ENCODE results near the gene ATP9B. TPM values are rescaled to one million over a fixed set of nuclear protein-coding genes. Genes with fewer than 3 reads are reported as not detected.

The ATP9B gene
- total and polyA plus RNA-seq, 5 donors = 9.0 to 24.0 (median 21.7) TPM

- DNase-seq = no peak
- Histone ChIP-seq H3K4me3 (ENCODE audit: low read length) (no peak overlapping the region), H3K27me3 (ENCODE audit: control insufficient read depth, insufficient read depth) (no peaks in the 10 kb centered on the region), H3K9me3 (ENCODE audit: control insufficient read depth, low read length) (no peaks in the 10 kb centered on the region), H3K27ac (ENCODE audit: low read length) (no peak overlapping the region), H3K4me1 (ENCODE audit: control insufficient read depth, insufficient read depth, low read length) (no peaks in the 10 kb centered on the region)
- 94% methylated on average over 6 of the region's 6 CpGs for WGBS
- ATAC-seq = no peak
- intact Hi-C loops (cut with DNase I) = no loop called here
Observed at GRCh38 chr18:79290876-79291275, 221.7 kb downstream of the ATP9B start.

DNA sequence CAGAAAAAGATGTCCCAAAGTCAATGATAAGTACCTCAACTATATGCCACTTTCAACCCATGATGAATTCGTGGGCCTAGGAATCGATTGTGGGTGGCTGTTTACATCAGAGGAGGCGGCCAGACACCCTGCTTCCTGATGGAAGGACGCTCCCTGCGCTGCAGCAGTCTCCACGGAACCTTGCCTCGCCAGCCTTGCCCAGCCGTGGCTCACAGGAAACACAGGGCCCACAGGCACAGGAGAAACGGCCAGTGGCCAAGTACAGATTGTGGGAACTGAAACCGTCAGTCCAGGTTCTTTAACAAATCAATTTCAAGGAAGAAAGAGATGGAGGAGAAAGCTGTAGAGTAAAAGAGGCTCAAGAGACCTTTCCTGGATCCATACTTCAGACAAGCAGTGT is 225.0 kb downstream of the ATP9B start:
- Histone ChIP-seq H3K27ac (ENCODE audit: low read length) (no peak overlapping the region), H3K9me3 (ENCODE audit: control insufficient read depth, low read length) (no peaks in the 10 kb centered on the region), H3K27me3 (ENCODE audit: control insufficient read depth, insufficient read depth) (no peaks in the 10 kb centered on the region), H3K4me3 (ENCODE audit: low read length) (no peak overlapping the region), H3K4me1 (ENCODE audit: control insufficient read depth, insufficient read depth, low read length) (no peaks in the 10 kb centered on the region)
- intact Hi-C loops (cut with DNase I) = no loop called here
- ATAC-seq = no peak
- WGBS = 84% methylated on average over 10 of the region's 10 CpGs
- DNase-seq = no peak

- intact Hi-C loops (cut with DNase I) = no loop called here
- ATAC-seq = no peak
- H3K4me1 ChIP-seq (ENCODE audit: control insufficient read depth, insufficient read depth, low read length) = no peaks in the 10 kb centered on the region
- no peaks in the 10 kb centered on the region for H3K27me3 ChIP-seq (ENCODE audit: control insufficient read depth, insufficient read depth)
- 97% methylated on average over 2 of the region's 2 CpGs for WGBS
- H3K27ac ChIP-seq (ENCODE audit: low read length) = no peak overlapping the region
- no peak overlapping the region for H3K4me3 ChIP-seq (ENCODE audit: low read length)
- no peaks in the 10 kb centered on the region for H3K9me3 ChIP-seq (ENCODE audit: control insufficient read depth, low read length)
- DNase-seq = no peak
Observed at GRCh38 chr18:79299272-79299671, 230.1 kb downstream of the ATP9B start.

DNA sequence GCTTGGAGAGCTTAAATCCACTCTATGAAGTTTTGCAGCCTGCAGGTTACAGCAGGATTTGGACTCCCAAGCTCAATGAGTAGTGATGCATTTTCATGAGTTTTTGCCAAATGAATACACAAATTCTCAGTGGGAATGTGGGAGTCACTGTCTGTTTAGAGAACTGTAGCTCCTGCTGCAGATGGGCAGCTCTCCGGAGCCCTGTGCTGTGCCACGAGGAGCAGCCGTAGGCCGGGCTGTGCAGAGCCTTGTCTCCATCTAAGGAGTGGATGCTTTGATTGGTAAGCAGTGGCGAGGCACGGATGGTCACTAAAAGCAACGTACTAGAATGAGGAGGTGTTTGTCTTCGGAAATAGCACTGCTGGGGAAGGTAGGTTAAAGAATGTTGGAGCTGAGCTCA is 230.5 kb downstream of the ATP9B start:
- intact Hi-C loops (cut with DNase I) = no loop called here

GRCh38 chr18:79300413-79300812 is 231.2 kb downstream of the ATP9B start:
- 82% methylated on average over 9 of the region's 9 CpGs for WGBS
- no peaks in the 10 kb centered on the region for H3K4me1 ChIP-seq (ENCODE audit: control insufficient read depth, insufficient read depth, low read length)
- intact Hi-C loops (cut with DNase I) = no loop called here
- ATAC-seq = no peak
- no peaks in the 10 kb centered on the region for H3K27me3 ChIP-seq (ENCODE audit: control insufficient read depth, insufficient read depth)
- H3K9me3 ChIP-seq (ENCODE audit: control insufficient read depth, low read length) = no peaks in the 10 kb centered on the region
- no peak overlapping the region for H3K27ac ChIP-seq (ENCODE audit: low read length)
- no peak overlapping the region for H3K4me3 ChIP-seq (ENCODE audit: low read length)
- DNase-seq = no peak

More for the DNA sequence above, 230.5 kb downstream of the ATP9B start:
- no peaks in the 10 kb centered on the region for H3K4me1 ChIP-seq (ENCODE audit: control insufficient read depth, insufficient read depth, low read length)
- H3K27me3 ChIP-seq (ENCODE audit: control insufficient read depth, insufficient read depth) = no peaks in the 10 kb centered on the region
- WGBS = 95% methylated on average over 8 of the region's 8 CpGs
- ATAC-seq (no peak), DNase-seq (no peak)
- H3K4me3 ChIP-seq (ENCODE audit: low read length) = no peak overlapping the region
- no peaks in the 10 kb centered on the region for H3K9me3 ChIP-seq (ENCODE audit: control insufficient read depth, low read length)
- no peak overlapping the region for H3K27ac ChIP-seq (ENCODE audit: low read length)

DNA sequence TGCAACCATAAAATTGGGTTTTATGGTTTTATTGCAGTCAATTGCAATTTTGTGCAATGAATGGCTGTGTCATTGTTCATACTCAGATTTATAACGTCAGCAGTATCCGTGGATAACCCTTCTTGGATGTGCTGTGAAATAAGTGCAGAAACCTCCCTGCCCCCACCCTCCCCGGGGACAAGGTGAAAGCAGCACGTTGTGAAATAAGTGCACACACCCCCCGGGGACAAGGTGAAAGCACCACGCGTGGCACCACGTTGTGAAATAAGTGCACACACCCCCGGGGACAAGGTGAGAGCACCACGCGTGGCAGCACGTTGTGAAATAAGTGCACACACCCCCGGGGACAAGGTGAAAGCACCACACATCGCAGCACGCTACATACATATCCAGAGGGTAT is 232.9 kb downstream of the ATP9B start:
- H3K27me3 ChIP-seq (ENCODE audit: control insufficient read depth, insufficient read depth) = no peaks in the 10 kb centered on the region
- no peaks in the 10 kb centered on the region for H3K4me1 ChIP-seq (ENCODE audit: control insufficient read depth, insufficient read depth, low read length)
- no peaks in the 10 kb centered on the region for H3K9me3 ChIP-seq (ENCODE audit: control insufficient read depth, low read length)

GRCh38 chr18:79305911-79306310 is 236.7 kb downstream of the ATP9B start:
- intact Hi-C loops (cut with DNase I) = no loop called here

More for the DNA sequence above, 232.9 kb downstream of the ATP9B start:
- ATAC-seq = no peak
- 88% methylated on average over 15 of the region's 15 CpGs for WGBS
- intact Hi-C loops (cut with DNase I) = no loop called here
- DNase-seq = no peak
- no peak overlapping the region for H3K4me3 ChIP-seq (ENCODE audit: low read length)
- H3K27ac ChIP-seq (ENCODE audit: low read length) = no peak overlapping the region

GRCh38 chr18:79309614-79310358 is 240.6 kb downstream of the ATP9B start:
- ATAC-seq = no peak
- intact Hi-C loops (cut with DNase I) = no loop called here
- Histone ChIP-seq H3K27me3 (ENCODE audit: control insufficient read depth, insufficient read depth) (no peaks in the 10 kb centered on the region), H3K4me1 (ENCODE audit: control insufficient read depth, insufficient read depth, low read length) (no peaks in the 10 kb centered on the region), H3K27ac (ENCODE audit: low read length) (no peak overlapping the region), H3K4me3 (ENCODE audit: low read length) (no peak overlapping the region), H3K9me3 (ENCODE audit: control insufficient read depth, low read length) (no peaks in the 10 kb centered on the region)
- no peak for DNase-seq
- 94% methylated on average over 11 of the region's 11 CpGs for WGBS

More at GRCh38 chr18:79305911-79306310, 236.7 kb downstream of the ATP9B start:
- ATAC-seq (no peak), DNase-seq (no peak)
- Histone ChIP-seq H3K9me3 (ENCODE audit: control insufficient read depth, low read length) (no peaks in the 10 kb centered on the region), H3K4me1 (ENCODE audit: control insufficient read depth, insufficient read depth, low read length) (no peaks in the 10 kb centered on the region), H3K4me3 (ENCODE audit: low read length) (no peak overlapping the region), H3K27me3 (ENCODE audit: control insufficient read depth, insufficient read depth) (no peaks in the 10 kb centered on the region), H3K27ac (ENCODE audit: low read length) (no peak overlapping the region)
- WGBS = 93% methylated on average over 9 of the region's 9 CpGs

DNA sequence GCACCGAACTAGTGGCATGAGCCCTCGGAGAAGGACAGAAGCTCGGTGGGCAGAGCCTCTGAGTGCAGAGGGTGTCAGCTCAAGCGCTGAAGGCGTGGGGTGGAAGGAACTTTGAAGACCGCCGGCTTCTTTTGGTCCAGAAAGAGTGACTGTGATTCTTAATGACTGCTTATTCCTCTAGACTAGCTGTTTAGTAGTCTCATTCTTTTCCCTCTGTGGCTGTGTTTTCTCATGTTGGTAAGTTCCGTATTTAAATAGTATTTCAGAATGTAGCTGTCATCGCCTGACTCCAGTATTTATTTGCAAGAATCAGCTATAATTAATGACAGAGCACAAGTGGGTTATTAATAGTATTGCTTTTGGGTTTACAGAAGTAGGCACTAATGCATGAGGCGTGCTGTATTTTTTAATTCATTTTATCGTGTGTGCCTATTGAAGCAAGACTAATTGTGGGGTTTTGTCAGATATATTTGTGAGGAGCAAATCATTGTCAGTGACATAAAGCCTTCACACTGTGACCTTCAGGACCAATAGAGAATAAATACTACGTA is 245.7 kb downstream of the ATP9B start:
- Histone ChIP-seq H3K27ac (ENCODE audit: low read length) (no peak overlapping the region), H3K9me3 (ENCODE audit: control insufficient read depth, low read length) (no peaks in the 10 kb centered on the region), H3K27me3 (ENCODE audit: control insufficient read depth, insufficient read depth) (no peaks in the 10 kb centered on the region), H3K4me1 (ENCODE audit: control insufficient read depth, insufficient read depth, low read length) (no peaks in the 10 kb centered on the region), H3K4me3 (ENCODE audit: low read length) (no peak overlapping the region)
- DNase-seq = no peak
- no peak for ATAC-seq
- intact Hi-C loops (cut with DNase I) = no loop called here
- WGBS = 93% methylated on average over 12 of the region's 12 CpGs

DNA sequence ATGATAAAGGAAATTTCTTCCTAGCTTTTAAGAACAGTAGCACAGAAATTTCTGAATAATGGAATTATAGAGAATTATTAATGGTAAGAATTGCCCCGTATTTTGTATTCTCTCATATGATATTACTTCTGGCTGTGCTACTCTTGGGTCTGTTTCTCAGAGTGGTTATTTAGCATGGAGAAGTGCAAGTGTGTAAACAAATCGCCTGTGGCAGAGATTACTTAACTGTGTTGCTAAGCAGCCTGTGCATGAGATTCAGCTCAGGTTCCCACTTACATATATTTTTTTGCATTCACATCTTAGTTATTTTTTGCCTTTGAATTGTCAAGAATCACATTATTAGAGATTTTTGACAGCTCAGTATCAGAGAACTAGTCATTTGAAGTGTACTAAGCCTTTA is 246.4 kb downstream of the ATP9B start:
- Histone ChIP-seq H3K9me3 (ENCODE audit: control insufficient read depth, low read length) (no peaks in the 10 kb centered on the region), H3K4me1 (ENCODE audit: control insufficient read depth, insufficient read depth, low read length) (no peaks in the 10 kb centered on the region), H3K27ac (ENCODE audit: low read length) (no peak overlapping the region), H3K27me3 (ENCODE audit: control insufficient read depth, insufficient read depth) (no peaks in the 10 kb centered on the region), H3K4me3 (ENCODE audit: low read length) (no peak overlapping the region)
- intact Hi-C loops (cut with DNase I) = no loop called here
- WGBS = 91% methylated on average over 2 of the region's 2 CpGs
- no peak for ATAC-seq
- no peak for DNase-seq

GRCh38 chr18:79317703-79318102 is 248.5 kb downstream of the ATP9B start:
- ATAC-seq (no peak), DNase-seq (no peak)
- intact Hi-C loops (cut with DNase I) = no loop called here
- Histone ChIP-seq H3K9me3 (ENCODE audit: control insufficient read depth, low read length) (no peaks in the 10 kb centered on the region), H3K4me3 (ENCODE audit: low read length) (no peak overlapping the region), H3K27me3 (ENCODE audit: control insufficient read depth, insufficient read depth) (no peaks in the 10 kb centered on the region), H3K27ac (ENCODE audit: low read length) (no peak overlapping the region), H3K4me1 (ENCODE audit: control insufficient read depth, insufficient read depth, low read length) (no peaks in the 10 kb centered on the region)
- WGBS = 89% methylated on average over 2 of the region's 2 CpGs
